Right lobe of liver (tissue), 4 donors: ENCODE results near the gene CIB2.

Experiments used
- POLR2A ChIP-seq: fragments of 450-650 bp; IDR thresholded peaks from one replicate; pipeline ENCODE4 v1.6.1; 2017; ENCODE audit warnings: antibody characterized with exemption, mild to moderate bottlenecking
- TF ChIP-seq, protein P1 (sequence below), 4 donors: fragments of 200-600 bp in 3 of 4; fragments of 450-650 bp in 1 of 4; IDR thresholded peaks; one replicate each; pipeline versions ENCODE4 v1.5.1 to v1.8.0; 2016 to 2022; ENCODE audit warnings: antibody characterized with exemption in 4 of 4, mild to moderate bottlenecking in 2 of 4
- donor health status: DM: no; HTN: no; CAD: no.
- donor health status: DM: no; HTN: no; CAD: no.
- donor health status: DM: no; HTN: yes; CAD: no.

DNA sequence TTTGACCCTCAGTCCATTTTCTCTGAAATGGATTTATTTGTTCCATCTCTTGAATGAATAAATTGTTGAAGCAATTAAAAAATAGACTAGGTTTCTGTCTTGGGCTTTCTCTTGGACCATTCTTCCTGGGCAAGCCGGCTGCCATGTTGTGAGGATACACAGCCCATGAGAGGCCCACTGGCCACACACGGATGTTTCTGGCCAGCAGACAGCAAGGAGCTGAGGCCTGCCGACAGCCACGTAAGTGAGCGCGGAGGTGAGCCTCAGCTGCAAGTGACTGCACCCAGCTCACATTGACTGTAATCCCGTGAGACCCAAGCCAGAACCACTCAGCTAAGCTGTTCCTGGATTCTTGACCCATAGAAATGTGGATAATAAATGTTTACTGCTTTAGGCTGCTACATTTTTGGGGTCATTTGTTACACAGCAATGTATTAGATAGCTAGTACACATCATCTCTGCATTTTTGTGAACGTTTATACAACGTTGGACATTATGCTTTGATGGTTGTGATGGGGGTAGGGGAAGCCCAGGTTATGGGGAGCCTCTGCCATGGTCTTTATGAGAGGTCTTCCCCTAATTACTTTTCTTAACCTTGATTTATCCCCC, 40.7 kb upstream of the CIB2 start:
- TF ChIP-seq, protein P1, sequence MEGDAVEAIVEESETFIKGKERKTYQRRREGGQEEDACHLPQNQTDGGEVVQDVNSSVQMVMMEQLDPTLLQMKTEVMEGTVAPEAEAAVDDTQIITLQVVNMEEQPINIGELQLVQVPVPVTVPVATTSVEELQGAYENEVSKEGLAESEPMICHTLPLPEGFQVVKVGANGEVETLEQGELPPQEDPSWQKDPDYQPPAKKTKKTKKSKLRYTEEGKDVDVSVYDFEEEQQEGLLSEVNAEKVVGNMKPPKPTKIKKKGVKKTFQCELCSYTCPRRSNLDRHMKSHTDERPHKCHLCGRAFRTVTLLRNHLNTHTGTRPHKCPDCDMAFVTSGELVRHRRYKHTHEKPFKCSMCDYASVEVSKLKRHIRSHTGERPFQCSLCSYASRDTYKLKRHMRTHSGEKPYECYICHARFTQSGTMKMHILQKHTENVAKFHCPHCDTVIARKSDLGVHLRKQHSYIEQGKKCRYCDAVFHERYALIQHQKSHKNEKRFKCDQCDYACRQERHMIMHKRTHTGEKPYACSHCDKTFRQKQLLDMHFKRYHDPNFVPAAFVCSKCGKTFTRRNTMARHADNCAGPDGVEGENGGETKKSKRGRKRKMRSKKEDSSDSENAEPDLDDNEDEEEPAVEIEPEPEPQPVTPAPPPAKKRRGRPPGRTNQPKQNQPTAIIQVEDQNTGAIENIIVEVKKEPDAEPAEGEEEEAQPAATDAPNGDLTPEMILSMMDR (IDR thresholded peaks at IDR 0.05), result no peak
- TF ChIP-seq POLR2A, result no peak
